ENCODE measurements around the gene PVR.
"Not testable (repeated sequence)": the region's sequence is repeated elsewhere in the genome, so short reads cannot be mapped to it uniquely, and the experiment has no call there.

The PVR gene

DNA sequence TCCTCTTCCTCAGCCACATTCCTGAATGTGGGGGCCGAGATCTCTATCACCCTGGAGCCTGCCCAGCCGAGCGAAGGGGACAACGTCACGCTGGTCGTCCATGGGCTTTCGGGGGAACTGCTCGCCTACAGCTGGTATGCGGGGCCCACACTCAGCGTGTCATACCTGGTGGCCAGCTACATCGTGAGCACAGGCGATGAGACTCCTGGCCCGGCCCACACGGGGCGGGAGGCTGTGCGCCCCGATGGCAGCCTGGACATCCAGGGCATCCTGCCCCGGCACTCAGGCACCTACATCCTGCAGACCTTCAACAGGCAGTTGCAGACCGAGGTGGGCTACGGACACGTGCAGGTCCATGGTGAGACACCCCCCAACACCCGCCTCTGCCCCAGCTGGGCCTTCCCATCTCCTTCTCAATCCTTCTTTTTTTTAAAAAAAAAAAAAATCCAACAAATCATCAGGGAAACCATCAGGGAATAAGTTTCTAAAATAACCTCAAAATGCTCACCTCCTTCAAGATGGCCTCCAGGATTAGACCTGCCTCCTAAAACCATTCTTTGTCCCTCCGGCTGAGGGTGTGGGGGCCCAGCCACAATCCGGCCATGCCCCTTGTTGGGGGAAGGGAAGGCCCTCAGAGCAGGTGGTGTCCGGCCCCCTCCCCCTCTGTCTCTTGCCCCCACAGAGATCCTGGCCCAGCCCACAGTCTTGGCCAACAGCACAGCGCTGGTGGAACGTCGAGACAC is 59.8 kb downstream of the PVR start:
- TF ChIP-seq, protein P1, sequence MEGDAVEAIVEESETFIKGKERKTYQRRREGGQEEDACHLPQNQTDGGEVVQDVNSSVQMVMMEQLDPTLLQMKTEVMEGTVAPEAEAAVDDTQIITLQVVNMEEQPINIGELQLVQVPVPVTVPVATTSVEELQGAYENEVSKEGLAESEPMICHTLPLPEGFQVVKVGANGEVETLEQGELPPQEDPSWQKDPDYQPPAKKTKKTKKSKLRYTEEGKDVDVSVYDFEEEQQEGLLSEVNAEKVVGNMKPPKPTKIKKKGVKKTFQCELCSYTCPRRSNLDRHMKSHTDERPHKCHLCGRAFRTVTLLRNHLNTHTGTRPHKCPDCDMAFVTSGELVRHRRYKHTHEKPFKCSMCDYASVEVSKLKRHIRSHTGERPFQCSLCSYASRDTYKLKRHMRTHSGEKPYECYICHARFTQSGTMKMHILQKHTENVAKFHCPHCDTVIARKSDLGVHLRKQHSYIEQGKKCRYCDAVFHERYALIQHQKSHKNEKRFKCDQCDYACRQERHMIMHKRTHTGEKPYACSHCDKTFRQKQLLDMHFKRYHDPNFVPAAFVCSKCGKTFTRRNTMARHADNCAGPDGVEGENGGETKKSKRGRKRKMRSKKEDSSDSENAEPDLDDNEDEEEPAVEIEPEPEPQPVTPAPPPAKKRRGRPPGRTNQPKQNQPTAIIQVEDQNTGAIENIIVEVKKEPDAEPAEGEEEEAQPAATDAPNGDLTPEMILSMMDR (IDR thresholded peaks at IDR 0.05; ENCODE audit: low read depth, low read length): no peak
- no peak for DNase-seq (ENCODE audit: extremely low read depth, low read depth)

DNA sequence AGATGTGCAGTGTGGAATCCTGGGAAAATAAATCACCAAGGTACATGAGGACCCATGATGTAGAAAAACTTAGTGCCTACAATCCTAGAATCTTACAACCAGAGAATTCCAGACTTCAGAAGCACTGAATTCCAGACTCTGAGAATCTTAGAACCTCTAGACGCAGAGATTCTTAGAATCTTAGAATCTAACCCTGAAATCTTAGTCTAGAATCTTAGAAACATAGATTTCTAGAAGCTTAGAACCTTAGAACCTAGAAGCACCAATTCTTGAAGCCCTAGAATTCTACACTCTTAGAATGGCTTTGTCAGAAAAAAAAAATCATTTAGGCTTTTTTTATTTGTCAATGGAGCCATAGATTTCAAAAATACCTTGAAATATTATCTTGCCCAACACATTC is 61.3 kb downstream of the PVR start:
- no peak for DNase-seq (ENCODE audit: extremely low read depth, low read depth)
- TF ChIP-seq, protein P1 (IDR thresholded peaks at IDR 0.05; ENCODE audit: low read depth, low read length): no peak

DNA sequence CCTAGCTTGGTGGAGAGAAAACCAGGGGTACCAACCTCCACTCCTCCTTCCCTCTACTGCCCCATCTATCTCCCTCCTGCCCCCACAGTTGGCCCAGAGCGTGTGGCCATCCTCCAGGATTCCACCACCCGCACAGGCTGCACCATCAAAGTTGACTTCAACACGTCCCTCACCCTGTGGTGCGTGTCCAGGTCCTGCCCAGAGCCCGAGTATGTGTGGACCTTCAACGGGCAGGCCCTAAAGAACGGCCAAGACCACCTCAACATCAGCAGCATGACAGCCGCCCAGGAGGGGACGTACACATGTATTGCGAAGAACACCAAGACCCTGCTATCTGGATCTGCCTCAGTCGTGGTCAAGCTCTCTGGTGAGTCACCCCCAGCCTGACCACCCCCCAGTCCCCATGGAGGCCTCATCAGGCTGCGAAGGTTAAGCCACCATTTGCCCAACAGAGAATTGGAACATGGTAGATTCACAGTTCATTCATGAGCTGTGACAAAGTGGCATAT is 61.8 kb downstream of the PVR start:
- TF ChIP-seq, protein P1 (IDR thresholded peaks at IDR 0.05; ENCODE audit: low read depth, low read length): no peak
- DNase-seq (ENCODE audit: extremely low read depth, low read depth): no peak

DNA sequence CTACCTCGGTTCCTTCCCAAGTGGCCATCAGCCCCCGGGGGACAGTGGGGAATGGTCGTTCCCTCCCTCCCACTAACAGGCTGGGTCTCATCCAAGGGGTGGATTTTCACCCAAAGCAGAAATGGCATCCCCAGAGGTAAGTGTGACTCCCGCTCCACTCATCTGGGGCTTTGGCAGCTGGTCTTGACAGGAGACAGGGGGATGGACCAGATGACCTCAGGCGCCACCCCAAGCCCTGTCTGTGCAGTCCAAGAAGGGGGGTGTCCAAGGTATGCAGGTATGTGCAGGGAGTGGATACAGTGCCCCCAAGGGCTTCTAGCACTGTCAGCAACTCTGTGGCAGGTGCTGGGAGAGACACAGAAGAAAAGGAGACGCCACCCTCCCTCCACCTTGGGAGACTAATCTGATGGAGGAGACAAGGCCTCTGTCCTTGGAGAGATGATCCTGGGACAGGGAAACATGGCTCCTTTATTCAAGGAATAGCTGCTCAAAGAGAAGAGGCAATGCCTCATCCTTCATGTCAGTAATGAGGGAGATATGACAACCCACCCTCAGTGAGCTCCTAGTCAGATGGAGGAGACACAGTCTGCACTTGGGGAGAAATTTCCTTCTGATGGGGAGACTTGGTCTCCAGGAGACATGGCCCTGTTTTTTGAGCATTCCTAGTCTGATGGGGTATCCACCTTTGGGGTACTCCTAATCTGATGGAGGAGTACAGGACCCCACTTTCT is 63.0 kb downstream of the PVR start:
- TF ChIP-seq, protein P1 (IDR thresholded peaks at IDR 0.05; ENCODE audit: low read depth, low read length): no peak
- DNase-seq (ENCODE audit: extremely low read depth, low read depth): no peak

DNA sequence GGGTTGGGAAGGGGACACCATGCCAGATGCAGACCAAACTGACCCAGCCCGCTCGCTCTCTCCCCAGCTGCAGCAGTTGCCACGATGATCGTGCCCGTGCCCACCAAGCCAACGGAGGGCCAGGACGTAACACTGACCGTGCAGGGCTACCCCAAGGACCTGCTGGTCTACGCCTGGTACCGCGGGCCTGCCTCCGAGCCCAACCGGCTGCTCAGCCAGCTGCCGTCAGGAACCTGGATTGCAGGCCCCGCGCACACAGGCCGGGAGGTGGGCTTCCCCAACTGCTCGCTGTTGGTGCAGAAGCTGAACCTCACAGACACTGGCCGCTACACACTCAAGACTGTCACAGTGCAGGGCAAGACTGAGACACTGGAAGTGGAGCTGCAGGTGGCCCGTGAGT is 64.1 kb downstream of the PVR start:
- DNase-seq (ENCODE audit: extremely low read depth, low read depth): no peak
- TF ChIP-seq, protein P1 (IDR thresholded peaks at IDR 0.05; ENCODE audit: low read depth, low read length): no peak

DNA sequence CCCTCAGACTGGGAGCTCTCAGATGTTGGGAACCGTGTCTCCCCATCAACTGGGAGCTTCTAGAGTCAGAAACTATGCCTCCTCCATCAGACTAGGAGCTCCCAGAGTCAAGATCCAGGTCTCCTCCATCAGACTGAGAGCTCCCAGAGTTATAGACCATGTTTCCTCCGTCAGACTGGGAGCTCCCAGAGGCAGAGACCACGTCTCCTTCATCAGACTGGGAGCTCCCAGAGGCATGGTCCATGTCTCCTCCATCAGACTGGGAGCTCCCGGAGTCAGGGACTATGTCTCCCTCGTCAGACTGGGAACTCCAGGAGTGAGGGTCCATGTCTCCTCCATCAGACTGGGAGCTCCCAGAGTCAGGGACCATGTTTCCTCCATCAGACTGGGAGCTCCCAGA is 65.2 kb downstream of the PVR start:
- TF ChIP-seq, protein P1 (IDR thresholded peaks at IDR 0.05; ENCODE audit: low read depth, low read length): no peak
- no peak for DNase-seq (ENCODE audit: extremely low read depth, low read depth)

DNA sequence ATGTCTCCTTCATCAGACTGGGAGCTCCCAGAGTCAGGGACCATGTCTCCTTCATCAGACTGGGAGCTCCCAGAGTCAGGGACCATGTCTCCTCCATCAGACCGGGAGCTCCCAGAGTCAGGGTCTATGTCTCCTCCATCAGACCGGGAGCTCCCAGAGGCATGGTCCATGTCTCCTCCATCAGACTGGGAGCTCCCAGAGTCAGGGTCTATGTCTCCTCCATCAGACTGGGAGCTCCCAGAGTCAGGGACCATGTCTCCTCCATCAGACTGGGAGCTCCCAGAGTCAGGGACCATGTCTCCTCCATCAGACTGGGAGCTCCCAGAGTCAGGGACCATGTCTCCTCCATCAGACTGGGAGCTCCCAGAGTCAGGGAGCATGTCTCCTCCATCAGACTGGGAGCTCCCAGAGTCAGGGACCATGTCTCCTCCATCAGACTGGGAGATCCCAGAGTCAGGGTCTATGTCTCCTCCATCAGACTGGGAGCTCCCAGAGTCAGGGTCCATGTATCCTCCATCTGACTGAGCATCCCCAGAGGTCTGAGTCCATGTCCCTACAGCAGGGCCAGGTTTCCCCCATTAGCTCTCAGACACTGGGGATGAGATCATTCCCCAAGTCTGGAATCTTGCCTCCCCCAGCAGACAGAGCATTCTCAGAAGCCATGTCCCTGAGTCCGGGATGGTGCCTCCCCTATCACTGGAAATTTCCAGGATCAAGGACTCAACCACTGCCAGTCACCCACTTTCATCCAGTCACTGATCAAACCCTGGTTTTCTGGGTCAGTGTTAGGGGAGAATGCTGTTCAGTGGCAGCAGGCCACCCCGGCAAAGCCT is 65.9 kb downstream of the PVR start:
- not testable (repeated sequence) for DNase-seq (ENCODE audit: extremely low read depth, low read depth)
